ENCODE results near the gene DDX59. TPM values are rescaled to one million over a fixed set of nuclear protein-coding genes. Genes with fewer than 3 reads are reported as not detected.

DDX59 gene
- polyA plus RNA-seq, 1 of the 3 experiments (the other 2 are of a cell fraction), result 8.9 TPM

Other genes starting within 250 kb of the DDX59 start
- 1.2 and 1.4 TPM in 2 replicates for gene KIF14, start 49.2 kb downstream of the DDX59 start, polyA plus RNA-seq (2012; rRNA removed)
- gene CAMSAP2, start 69.0 kb upstream of the DDX59 start, polyA plus RNA-seq (2012; rRNA removed), result 5.5 and 7.3 TPM in 2 replicates
- not detected in 2 replicates for gene GPR25, start 203.1 kb upstream of the DDX59 start, polyA plus RNA-seq (2012; rRNA removed)
- gene INAVA, start 225.0 kb upstream of the DDX59 start, polyA plus RNA-seq (2012; rRNA removed), result 0.08 and 0.12 TPM in 2 replicates